ENCODE data around the gene ABCA7.

DNA sequence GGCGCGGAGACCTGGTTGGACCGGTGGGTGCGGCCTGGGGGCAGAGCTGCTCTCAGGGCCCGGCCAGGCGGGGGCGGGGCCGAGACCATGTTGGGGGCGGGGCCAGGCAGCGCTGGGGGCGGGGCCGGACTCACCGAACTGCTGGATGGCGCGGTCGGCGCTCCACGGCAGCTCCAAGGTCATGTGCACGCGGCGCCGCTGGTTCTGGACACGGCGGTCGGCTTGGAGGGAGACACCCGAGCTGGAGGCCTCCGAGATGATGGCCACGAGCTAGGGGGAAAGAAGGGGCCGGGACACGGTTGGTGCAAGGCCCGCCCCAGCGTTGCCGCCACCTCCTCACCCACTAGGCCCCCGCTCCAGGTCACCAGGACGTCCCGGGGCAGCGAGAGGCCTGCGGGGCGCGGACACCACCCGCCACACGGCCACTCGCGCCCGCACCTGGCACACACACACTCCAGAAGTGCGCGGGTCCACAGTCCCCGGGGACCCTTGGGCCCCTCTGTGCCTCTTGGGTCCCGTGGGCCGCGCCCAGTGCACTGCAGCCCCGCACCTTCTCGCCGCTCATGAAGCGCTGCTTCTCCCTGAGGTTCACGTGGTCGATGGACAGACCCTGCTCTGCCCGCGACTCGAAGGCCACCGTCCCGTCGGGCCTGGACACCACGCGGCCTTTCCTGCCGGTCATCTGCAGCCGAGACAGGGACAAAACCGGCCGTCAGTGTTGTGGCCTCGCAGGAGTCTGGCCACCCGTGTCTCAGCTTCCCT lies 72.5 kb downstream of the ABCA7 start:
- TF ChIP-seq, protein P1, sequence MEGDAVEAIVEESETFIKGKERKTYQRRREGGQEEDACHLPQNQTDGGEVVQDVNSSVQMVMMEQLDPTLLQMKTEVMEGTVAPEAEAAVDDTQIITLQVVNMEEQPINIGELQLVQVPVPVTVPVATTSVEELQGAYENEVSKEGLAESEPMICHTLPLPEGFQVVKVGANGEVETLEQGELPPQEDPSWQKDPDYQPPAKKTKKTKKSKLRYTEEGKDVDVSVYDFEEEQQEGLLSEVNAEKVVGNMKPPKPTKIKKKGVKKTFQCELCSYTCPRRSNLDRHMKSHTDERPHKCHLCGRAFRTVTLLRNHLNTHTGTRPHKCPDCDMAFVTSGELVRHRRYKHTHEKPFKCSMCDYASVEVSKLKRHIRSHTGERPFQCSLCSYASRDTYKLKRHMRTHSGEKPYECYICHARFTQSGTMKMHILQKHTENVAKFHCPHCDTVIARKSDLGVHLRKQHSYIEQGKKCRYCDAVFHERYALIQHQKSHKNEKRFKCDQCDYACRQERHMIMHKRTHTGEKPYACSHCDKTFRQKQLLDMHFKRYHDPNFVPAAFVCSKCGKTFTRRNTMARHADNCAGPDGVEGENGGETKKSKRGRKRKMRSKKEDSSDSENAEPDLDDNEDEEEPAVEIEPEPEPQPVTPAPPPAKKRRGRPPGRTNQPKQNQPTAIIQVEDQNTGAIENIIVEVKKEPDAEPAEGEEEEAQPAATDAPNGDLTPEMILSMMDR (IDR thresholded peaks at IDR 0.05; ENCODE audit: low read length) = no peak
- no peak for TF ChIP-seq EZH2phosphoT487 (IDR thresholded peaks at IDR 0.05; ENCODE audit: low read length)
